ENCODE measurements around the gene OPRM1. TPM values are rescaled to one million over a fixed set of nuclear protein-coding genes. Genes with fewer than 3 reads are reported as not detected.
"Not testable (repeated sequence)": the region's sequence is repeated elsewhere in the genome, so short reads cannot be mapped to it uniquely, and the experiment has no call there.

OPRM1 gene
- total RNA-seq, 1 donor from 2014 or later, result not detected

GRCh38 chr6:154239392-154239791 is 200.4 kb downstream of the OPRM1 start:
- DNase-seq (ENCODE audit: low read depth), result peak; percentile 19

GRCh38 chr6:154241061-154241460 is 202.0 kb downstream of the OPRM1 start:
- not testable (repeated sequence) for DNase-seq (ENCODE audit: low read depth)

GRCh38 chr6:154241581-154241980 is 202.5 kb downstream of the OPRM1 start:
- no peak for DNase-seq (ENCODE audit: low read depth)

- DNase-seq (ENCODE audit: low read depth), result no peak
These were observed 203.7 kb downstream of the OPRM1 start for GRCh38 chr6:154242617-154243357.

GRCh38 chr6:154243793-154244750 is 205.0 kb downstream of the OPRM1 start:
- peak; percentile 90 for DNase-seq (ENCODE audit: low read depth)

GRCh38 chr6:154245506-154245905 is 206.5 kb downstream of the OPRM1 start:
- no peak for DNase-seq (ENCODE audit: low read depth)

- peak; percentile 27 for DNase-seq (ENCODE audit: low read depth)
These were observed 207.7 kb downstream of the OPRM1 start for GRCh38 chr6:154246723-154247118.

GRCh38 chr6:154247119-154247861 is 208.2 kb downstream of the OPRM1 start:
- peak; percentile 68 for DNase-seq (ENCODE audit: low read depth)

GRCh38 chr6:154249499-154250298 is 210.7 kb downstream of the OPRM1 start:
- DNase-seq (ENCODE audit: low read depth), result peak; percentile 87

- DNase-seq (ENCODE audit: low read depth), result peak; percentile 11
These were observed 212.1 kb downstream of the OPRM1 start for GRCh38 chr6:154251116-154251515.

- peak; percentile 15 for DNase-seq (ENCODE audit: low read depth)
These were observed 213.6 kb downstream of the OPRM1 start for GRCh38 chr6:154252678-154253077.

- no peak for DNase-seq (ENCODE audit: low read depth)
These were observed 218.0 kb downstream of the OPRM1 start for GRCh38 chr6:154257067-154257466.

- peak; percentile 21 for DNase-seq (ENCODE audit: low read depth)
These were observed 219.2 kb downstream of the OPRM1 start for GRCh38 chr6:154258064-154258757.

GRCh38 chr6:154261688-154262397 is 222.8 kb downstream of the OPRM1 start:
- no peak for DNase-seq (ENCODE audit: low read depth)

- DNase-seq (ENCODE audit: low read depth), result no peak
These were observed 227.6 kb downstream of the OPRM1 start for GRCh38 chr6:154266560-154267099.

GRCh38 chr6:154267508-154268106 is 228.6 kb downstream of the OPRM1 start:
- DNase-seq (ENCODE audit: low read depth), result no peak

GRCh38 chr6:154268486-154268885 is 229.4 kb downstream of the OPRM1 start:
- DNase-seq (ENCODE audit: low read depth), result no peak

GRCh38 chr6:154274168-154274567 is 235.1 kb downstream of the OPRM1 start:
- DNase-seq (ENCODE audit: low read depth), result no peak
